GM23338 (cell line): Measurements from ENCODE around the gene TM2D1. TPM values are rescaled to one million over a fixed set of nuclear protein-coding genes. Genes with fewer than 3 reads are reported as not detected.
A peak's percentile ranks its signal among the peaks of the same experiment; 100 is the strongest.

Experiments used
- ATAC-seq: fragments of 200-7000 bp; cut with Tn5 transposase; 3 replicates; pipeline ENCODE4 v1.9.1; 2020
- DNase-seq: peaks from one replicate; pipeline ENCODE4 v3.0.0-alpha.2; 2015; ENCODE audit warnings: low spot score
- H2AFZ ChIP-seq: fragments of 200-600 bp; sonication (generic); 2 replicates; pipeline ENCODE4 v1.8.0; 2016; ENCODE audit warnings: antibody characterized with exemption, mild to moderate bottlenecking, moderate library complexity
- H3F3A ChIP-seq: fragments of 200-600 bp; sonication (generic); replicated peaks from 2 replicates; pipeline ENCODE4 v1.8.0; 2017; ENCODE audit warnings: antibody characterized with exemption, mixed run types, low read depth
- H3K27ac ChIP-seq: fragments of 200-600 bp; sonication (generic); 2 replicates; pipeline ENCODE4 v1.6.1; 2016; ENCODE audit warnings: low read depth
- H3K27me3 ChIP-seq: fragments of 200-600 bp; sonication (generic); 2 replicates; pipeline ENCODE4 v1.8.0; 2016; ENCODE audit warnings: mild to moderate bottlenecking, mixed run types, moderate library complexity; ENCODE audit not compliant: insufficient read depth
- H3K36me3 ChIP-seq: fragments of 200-600 bp; sonication (generic); 2 replicates; pipeline ENCODE4 v1.8.0; 2016; ENCODE audit warnings: mild to moderate bottlenecking; ENCODE audit not compliant: insufficient read depth
- H3K4me1 ChIP-seq: fragments of 200-600 bp; sonication (generic); 2 replicates; pipeline ENCODE4 v1.8.0; 2016; ENCODE audit warnings: mild to moderate bottlenecking, moderate library complexity; ENCODE audit not compliant: insufficient read depth
- H3K4me2 ChIP-seq: fragments of 200-600 bp; sonication (generic); 2 replicates; pipeline ENCODE4 v1.7.1; 2017; ENCODE audit warnings: mixed run types
- H3K4me3 ChIP-seq: fragments of 200-600 bp; sonication (generic); 2 replicates; pipeline ENCODE4 v1.6.1; 2016; ENCODE audit warnings: mixed run types
- H3K79me2 ChIP-seq: fragments of 200-600 bp; sonication (generic); replicated peaks from 2 replicates; pipeline ENCODE4 v1.8.0; 2017; ENCODE audit warnings: mild to moderate bottlenecking; ENCODE audit not compliant: insufficient read depth
- H3K9me2 ChIP-seq: fragments of 200-600 bp; sonication (generic); 2 replicates; pipeline ENCODE4 v1.8.0; 2017; ENCODE audit not compliant: insufficient read depth
- H4K20me1 ChIP-seq: fragments of 200-600 bp; sonication (generic); replicated peaks from 2 replicates; pipeline ENCODE4 v1.8.0; 2017; ENCODE audit warnings: mild to moderate bottlenecking; ENCODE audit not compliant: insufficient read depth
- H3K27ac Mint-ChIP-seq: 2 replicates; pipeline ENCODE4 v1.8.0; 2020; ENCODE audit warnings: inconsistent platforms, mild to moderate bottlenecking, moderate library complexity, mixed read lengths
- H3K27me3 Mint-ChIP-seq: 3 replicates; pipeline ENCODE4 v1.8.0; 2022; ENCODE audit warnings: low read depth, mild to moderate bottlenecking, moderate library complexity, mixed read lengths, inconsistent platforms; ENCODE audit not compliant: insufficient read depth, poor library complexity
- H3K36me3 Mint-ChIP-seq: 3 replicates; pipeline ENCODE4 v1.8.0; 2021; ENCODE audit warnings: low read depth, mild to moderate bottlenecking, inconsistent platforms, moderate library complexity, mixed read lengths
- H3K4me1 Mint-ChIP-seq: 3 replicates; pipeline ENCODE4 v1.8.0; 2020; ENCODE audit warnings: mild to moderate bottlenecking, inconsistent platforms, mixed read lengths
- H3K4me3 Mint-ChIP-seq: 3 replicates; pipeline ENCODE4 v1.8.0; 2021; ENCODE audit warnings: moderate library complexity, mild to moderate bottlenecking, inconsistent platforms, mixed read lengths
- H3K9me3 Mint-ChIP-seq: 3 replicates; pipeline ENCODE4 v1.8.0; 2020; ENCODE audit warnings: moderate library complexity, mild to moderate bottlenecking, inconsistent platforms, mixed read lengths
- CREB1 ChIP-seq: fragments of 250-450 bp; sonication (Bioruptor Pico); IDR thresholded peaks from 2 replicates; pipeline ENCODE4 v1.5.0; 2020; ENCODE audit warnings: low read depth, mild to moderate bottlenecking, moderate library complexity
- CTCF ChIP-seq, 2 experiments: fragments of 200-600 bp in 1 of 2; sonication (generic) in 1 of 2; conservative IDR thresholded peaks; 2 replicates each; pipeline versions ENCODE4 v1.5.1 to v1.6.1; 2016 to 2017; ENCODE audit warnings: antibody characterized with exemption in 2 of 2, low read depth in 2 of 2, mild to moderate bottlenecking in 2 of 2, moderate library complexity in 1 of 2
- ETS1 ChIP-seq: IDR thresholded peaks from 2 replicates; pipeline ENCODE4 v1.6.1; 2016; ENCODE audit warnings: antibody characterized with exemption
- EZH2 ChIP-seq: fragments of 200-600 bp; sonication (generic); IDR thresholded peaks from one replicate; pipeline ENCODE4 v1.8.0; 2017; ENCODE audit warnings: antibody characterized with exemption, mild to moderate bottlenecking, low read depth; ENCODE audit not compliant: unreplicated experiment
- EZH2phosphoT487 ChIP-seq: fragments of 200-600 bp; sonication (generic); IDR thresholded peaks from one replicate; pipeline ENCODE4 v1.8.1; 2018; ENCODE audit warnings: antibody characterized with exemption; ENCODE audit not compliant: unreplicated experiment
- JUNB ChIP-seq: IDR thresholded peaks from one replicate; pipeline ENCODE4 v1.6.1; 2016; ENCODE audit warnings: antibody characterized with exemption; ENCODE audit not compliant: unreplicated experiment
- NANOG ChIP-seq: IDR thresholded peaks from 2 replicates; pipeline ENCODE4 v1.6.1; 2016; ENCODE audit warnings: antibody characterized with exemption, borderline replicate concordance
- POLR2AphosphoS5 ChIP-seq: IDR thresholded peaks from 2 replicates; pipeline ENCODE4 v1.6.1; 2016; ENCODE audit warnings: antibody characterized with exemption, low read depth
- STAT1 ChIP-seq: IDR thresholded peaks from one replicate; pipeline ENCODE4 v1.6.1; 2016; ENCODE audit warnings: antibody characterized with exemption; ENCODE audit not compliant: unreplicated experiment
- ZNF114 ChIP-seq: fragments of 250-450 bp; sonication (Bioruptor Pico); IDR thresholded peaks from 2 replicates; pipeline ENCODE4 v1.5.0; 2020; ENCODE audit warnings: mild to moderate bottlenecking, moderate library complexity
- ZNF331 ChIP-seq: fragments of 250-450 bp; sonication (Bioruptor Pico); IDR thresholded peaks from 2 replicates; pipeline ENCODE4 v1.5.0; 2020; ENCODE audit warnings: low read depth, mild to moderate bottlenecking, moderate library complexity
- ZNF462 ChIP-seq: fragments of 250-450 bp; sonication (Bioruptor Pico); IDR thresholded peaks from 2 replicates; pipeline ENCODE4 v1.5.0; 2020; ENCODE audit warnings: mild to moderate bottlenecking, moderate library complexity
- polyA plus RNA-seq: library from polyadenylated mRNA; unstranded; fragments of >200 nt; fragmentation: Nextera tagmentation; extraction: Ambion mirVana; gene quantifications from 2 replicates; pipeline ENCODE4 v1.2.1, GENCODE V29; 2016
- total RNA-seq: library from RNA; depleted of rRNA; stranded (reverse); fragments of >200 nt; shearing (Covaris generic); gene quantifications from 2 replicates; pipeline ENCODE4 v1.2.3, GENCODE V29; 2014
- TF ChIP-seq, protein P1 (sequence below): IDR thresholded peaks from one replicate; pipeline ENCODE4 v1.6.1; 2018; ENCODE audit warnings: antibody characterized with exemption; ENCODE audit not compliant: unreplicated experiment

Gene TM2D1
- total and polyA plus RNA-seq, 2 experiments from 2014 or later, result 46.7 to 47.5 TPM

GRCh38 chr1:61742620-61743430 lies 17.9 kb upstream of the TM2D1 start:
- peaks cover 7% of the 10 kb centered on the region; the same call in 1 of the 2 replicates for H3F3A ChIP-seq
- no peaks in the 10 kb centered on the region for H3K27me3 ChIP-seq
- H3K79me2 ChIP-seq, result peaks cover 47% of the 10 kb centered on the region
- no peaks in the 10 kb centered on the region for H3K36me3 ChIP-seq
- H3K4me3 ChIP-seq, result peak overlapping the region; percentile 95
- H3K36me3 Mint-ChIP-seq, result peaks cover 3% of the 10 kb centered on the region; the same call in 2 of the 3 replicates
- TF ChIP-seq STAT1 (no peak), POLR2AphosphoS5 (no peak), CREB1 (no peak), ZNF331 (CRISPR knock-in tag) (no peak), CTCF (conservative IDR thresholded peaks at IDR 0.05; ENCODE audit: low read depth in 2 of 2) (no peak), EZH2 (no peak), ETS1 (no peak), NANOG (no peak), ZNF114 (CRISPR knock-in tag) (no peak), JUNB (no peak), ZNF462 (CRISPR knock-in tag) (no peak), EZH2phosphoT487 (no peak)
- TF ChIP-seq, protein P1, sequence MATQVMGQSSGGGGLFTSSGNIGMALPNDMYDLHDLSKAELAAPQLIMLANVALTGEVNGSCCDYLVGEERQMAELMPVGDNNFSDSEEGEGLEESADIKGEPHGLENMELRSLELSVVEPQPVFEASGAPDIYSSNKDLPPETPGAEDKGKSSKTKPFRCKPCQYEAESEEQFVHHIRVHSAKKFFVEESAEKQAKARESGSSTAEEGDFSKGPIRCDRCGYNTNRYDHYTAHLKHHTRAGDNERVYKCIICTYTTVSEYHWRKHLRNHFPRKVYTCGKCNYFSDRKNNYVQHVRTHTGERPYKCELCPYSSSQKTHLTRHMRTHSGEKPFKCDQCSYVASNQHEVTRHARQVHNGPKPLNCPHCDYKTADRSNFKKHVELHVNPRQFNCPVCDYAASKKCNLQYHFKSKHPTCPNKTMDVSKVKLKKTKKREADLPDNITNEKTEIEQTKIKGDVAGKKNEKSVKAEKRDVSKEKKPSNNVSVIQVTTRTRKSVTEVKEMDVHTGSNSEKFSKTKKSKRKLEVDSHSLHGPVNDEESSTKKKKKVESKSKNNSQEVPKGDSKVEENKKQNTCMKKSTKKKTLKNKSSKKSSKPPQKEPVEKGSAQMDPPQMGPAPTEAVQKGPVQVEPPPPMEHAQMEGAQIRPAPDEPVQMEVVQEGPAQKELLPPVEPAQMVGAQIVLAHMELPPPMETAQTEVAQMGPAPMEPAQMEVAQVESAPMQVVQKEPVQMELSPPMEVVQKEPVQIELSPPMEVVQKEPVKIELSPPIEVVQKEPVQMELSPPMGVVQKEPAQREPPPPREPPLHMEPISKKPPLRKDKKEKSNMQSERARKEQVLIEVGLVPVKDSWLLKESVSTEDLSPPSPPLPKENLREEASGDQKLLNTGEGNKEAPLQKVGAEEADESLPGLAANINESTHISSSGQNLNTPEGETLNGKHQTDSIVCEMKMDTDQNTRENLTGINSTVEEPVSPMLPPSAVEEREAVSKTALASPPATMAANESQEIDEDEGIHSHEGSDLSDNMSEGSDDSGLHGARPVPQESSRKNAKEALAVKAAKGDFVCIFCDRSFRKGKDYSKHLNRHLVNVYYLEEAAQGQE, result no peak
- DNase-seq (peak; percentile 63), ATAC-seq (peak; percentile 29)
- peaks cover 25% of the 10 kb centered on the region for H3K4me1 ChIP-seq
- H3K27ac Mint-ChIP-seq, result peak overlapping the region; percentile 24
- peak overlapping the region; percentile 86; the same call in 1 of the 2 replicates for H2AFZ ChIP-seq
- H4K20me1 ChIP-seq, result peaks cover 8% of the 10 kb centered on the region
- H3K4me1 Mint-ChIP-seq, result peaks cover 26% of the 10 kb centered on the region
- peaks cover 2% of the 10 kb centered on the region for H3K27me3 Mint-ChIP-seq
- H3K9me3 Mint-ChIP-seq, result no peaks in the 10 kb centered on the region
- H3K4me2 ChIP-seq, result peak overlapping the region; percentile 93
- H3K4me3 Mint-ChIP-seq, result peak overlapping the region; percentile 91
- H3K27ac ChIP-seq, result peak overlapping the region; percentile 79; the same call in 1 of the 2 replicates
- no peaks in the 10 kb centered on the region for H3K9me2 ChIP-seq
